HL-60 (cell line): ENCODE results near the gene UGGT2.

ENCODE experiments used
- DNase-seq, 2 experiments: peaks; one replicate each; pipeline ENCODE4 v3.0.0-alpha.2; 2010 to 2020; ENCODE audit warnings: low read depth in 1 of 2, low spot score in 1 of 2
- H3K27ac ChIP-seq: fragments of 250-450 bp; sonication (Bioruptor Pico); replicated peaks from 2 replicates; pipeline ENCODE4 v1.5.1; 2020; ENCODE audit warnings: mild to moderate bottlenecking, moderate library complexity
- H3K27me3 ChIP-seq: fragments of 250-450 bp; sonication (Bioruptor Pico); 2 replicates; pipeline ENCODE4 v1.5.1; 2021; ENCODE audit warnings: mild to moderate bottlenecking, moderate library complexity; ENCODE audit not compliant: insufficient read depth, poor library complexity, severe bottlenecking
- H3K4me3 ChIP-seq: replicated peaks from 2 replicates; pipeline ENCODE4 v1.5.1; 2011; ENCODE audit warnings: mild to moderate bottlenecking, control low read depth, low read length; ENCODE audit not compliant: insufficient read depth
- GABPA ChIP-seq: IDR thresholded peaks from 2 replicates; pipeline ENCODE4 v1.6.1; 2012; ENCODE audit warnings: low read depth
- POLR2AphosphoS5 ChIP-seq: IDR thresholded peaks from 2 replicates; pipeline ENCODE4 v1.6.1; 2012; ENCODE audit warnings: low read depth
- SPI1 ChIP-seq: IDR thresholded peaks from 2 replicates; pipeline ENCODE4 v1.6.1; 2012; ENCODE audit warnings: low read depth, mild to moderate bottlenecking, borderline replicate concordance
- TF ChIP-seq, protein P1 (sequence below): IDR thresholded peaks from one replicate; pipeline ENCODE4 v1.5.1; 2011; ENCODE audit warnings: low read length, control low read depth, inconsistent platforms; ENCODE audit not compliant: insufficient read depth
- TF ChIP-seq, protein P2 (sequence below): IDR thresholded peaks from 2 replicates; pipeline ENCODE4 v1.6.1; 2012; ENCODE audit warnings: low read depth; ENCODE audit not compliant: insufficient replicate concordance

UGGT2 gene

DNA sequence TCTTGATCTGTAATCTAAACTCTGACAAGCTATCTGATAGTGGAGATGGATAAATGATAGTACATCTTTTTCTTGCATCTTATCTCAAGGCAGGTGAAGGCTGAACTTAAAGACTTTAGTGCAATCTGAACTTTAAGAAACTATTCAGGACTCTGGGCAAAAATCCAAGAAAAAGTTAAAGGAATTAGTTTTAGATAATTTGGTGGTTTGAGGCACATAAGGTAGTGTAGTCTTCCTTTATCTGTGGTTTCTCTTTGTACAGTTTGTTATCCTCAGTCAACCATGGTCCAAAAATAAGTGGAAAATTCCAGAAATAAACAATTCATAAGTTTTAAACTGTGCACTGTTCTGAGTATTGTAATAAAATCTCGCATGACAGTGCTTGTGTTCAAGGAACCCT, 172.9 kb downstream of the UGGT2 start:
- DNase-seq: no peak

DNA sequence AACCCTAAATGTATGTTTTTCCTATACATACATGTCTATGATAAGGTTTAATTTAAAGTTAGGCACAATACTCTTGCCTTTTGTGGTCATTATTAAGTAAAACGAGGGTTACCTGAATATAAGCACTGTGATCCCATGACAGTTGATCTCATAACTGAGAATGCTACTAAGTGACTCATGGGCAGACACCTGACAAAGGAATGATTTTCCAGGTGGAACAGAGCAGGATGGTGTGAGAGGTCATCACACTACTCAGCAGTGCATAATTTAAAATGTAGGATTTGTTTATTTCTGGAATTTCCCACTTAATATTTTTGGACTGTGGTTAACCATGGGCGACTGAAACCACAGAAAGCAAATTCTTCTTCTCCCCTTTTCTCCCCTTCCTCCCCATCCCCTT, 178.9 kb downstream of the UGGT2 start:
- TF ChIP-seq GABPA (no peak), POLR2AphosphoS5 (no peak), SPI1 (no peak)
- TF ChIP-seq, protein P1, sequence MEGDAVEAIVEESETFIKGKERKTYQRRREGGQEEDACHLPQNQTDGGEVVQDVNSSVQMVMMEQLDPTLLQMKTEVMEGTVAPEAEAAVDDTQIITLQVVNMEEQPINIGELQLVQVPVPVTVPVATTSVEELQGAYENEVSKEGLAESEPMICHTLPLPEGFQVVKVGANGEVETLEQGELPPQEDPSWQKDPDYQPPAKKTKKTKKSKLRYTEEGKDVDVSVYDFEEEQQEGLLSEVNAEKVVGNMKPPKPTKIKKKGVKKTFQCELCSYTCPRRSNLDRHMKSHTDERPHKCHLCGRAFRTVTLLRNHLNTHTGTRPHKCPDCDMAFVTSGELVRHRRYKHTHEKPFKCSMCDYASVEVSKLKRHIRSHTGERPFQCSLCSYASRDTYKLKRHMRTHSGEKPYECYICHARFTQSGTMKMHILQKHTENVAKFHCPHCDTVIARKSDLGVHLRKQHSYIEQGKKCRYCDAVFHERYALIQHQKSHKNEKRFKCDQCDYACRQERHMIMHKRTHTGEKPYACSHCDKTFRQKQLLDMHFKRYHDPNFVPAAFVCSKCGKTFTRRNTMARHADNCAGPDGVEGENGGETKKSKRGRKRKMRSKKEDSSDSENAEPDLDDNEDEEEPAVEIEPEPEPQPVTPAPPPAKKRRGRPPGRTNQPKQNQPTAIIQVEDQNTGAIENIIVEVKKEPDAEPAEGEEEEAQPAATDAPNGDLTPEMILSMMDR: no peak
- TF ChIP-seq, protein P2, sequence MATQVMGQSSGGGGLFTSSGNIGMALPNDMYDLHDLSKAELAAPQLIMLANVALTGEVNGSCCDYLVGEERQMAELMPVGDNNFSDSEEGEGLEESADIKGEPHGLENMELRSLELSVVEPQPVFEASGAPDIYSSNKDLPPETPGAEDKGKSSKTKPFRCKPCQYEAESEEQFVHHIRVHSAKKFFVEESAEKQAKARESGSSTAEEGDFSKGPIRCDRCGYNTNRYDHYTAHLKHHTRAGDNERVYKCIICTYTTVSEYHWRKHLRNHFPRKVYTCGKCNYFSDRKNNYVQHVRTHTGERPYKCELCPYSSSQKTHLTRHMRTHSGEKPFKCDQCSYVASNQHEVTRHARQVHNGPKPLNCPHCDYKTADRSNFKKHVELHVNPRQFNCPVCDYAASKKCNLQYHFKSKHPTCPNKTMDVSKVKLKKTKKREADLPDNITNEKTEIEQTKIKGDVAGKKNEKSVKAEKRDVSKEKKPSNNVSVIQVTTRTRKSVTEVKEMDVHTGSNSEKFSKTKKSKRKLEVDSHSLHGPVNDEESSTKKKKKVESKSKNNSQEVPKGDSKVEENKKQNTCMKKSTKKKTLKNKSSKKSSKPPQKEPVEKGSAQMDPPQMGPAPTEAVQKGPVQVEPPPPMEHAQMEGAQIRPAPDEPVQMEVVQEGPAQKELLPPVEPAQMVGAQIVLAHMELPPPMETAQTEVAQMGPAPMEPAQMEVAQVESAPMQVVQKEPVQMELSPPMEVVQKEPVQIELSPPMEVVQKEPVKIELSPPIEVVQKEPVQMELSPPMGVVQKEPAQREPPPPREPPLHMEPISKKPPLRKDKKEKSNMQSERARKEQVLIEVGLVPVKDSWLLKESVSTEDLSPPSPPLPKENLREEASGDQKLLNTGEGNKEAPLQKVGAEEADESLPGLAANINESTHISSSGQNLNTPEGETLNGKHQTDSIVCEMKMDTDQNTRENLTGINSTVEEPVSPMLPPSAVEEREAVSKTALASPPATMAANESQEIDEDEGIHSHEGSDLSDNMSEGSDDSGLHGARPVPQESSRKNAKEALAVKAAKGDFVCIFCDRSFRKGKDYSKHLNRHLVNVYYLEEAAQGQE: no peak
- Histone ChIP-seq H3K27me3 (no peaks in the 10 kb centered on the region), H3K27ac (no peak overlapping the region), H3K4me3 (no peak overlapping the region)
- no peak for DNase-seq

More for the DNA sequence above, 172.9 kb downstream of the UGGT2 start:
- H3K27ac ChIP-seq: no peak overlapping the region
- no peaks in the 10 kb centered on the region for H3K27me3 ChIP-seq
- no peak overlapping the region for H3K4me3 ChIP-seq
- TF ChIP-seq POLR2AphosphoS5 (no peak), GABPA (no peak)
- TF ChIP-seq, protein P2: no peak
- TF ChIP-seq, protein P1: no peak

DNA sequence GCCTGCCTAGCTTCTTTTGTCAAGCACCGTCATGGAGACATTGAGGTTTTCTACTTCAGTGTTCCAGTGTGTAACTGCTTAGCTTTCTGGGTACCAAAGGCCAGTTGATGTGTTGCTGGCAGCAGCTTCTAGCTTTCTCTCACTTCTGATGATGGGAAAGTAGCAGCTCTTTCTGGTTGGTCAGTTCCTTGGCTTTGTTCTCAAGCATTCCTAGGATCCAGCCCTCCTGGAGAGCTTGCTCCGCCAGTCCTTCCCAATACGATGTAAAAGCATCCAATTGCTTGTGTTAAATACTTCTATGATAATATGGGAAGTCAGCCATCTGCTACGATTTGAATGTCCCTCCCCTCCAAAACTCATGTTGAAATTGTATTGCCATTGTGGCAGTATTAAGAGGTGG, 182.8 kb downstream of the UGGT2 start:
- TF ChIP-seq, protein P1: no peak
- TF ChIP-seq, protein P2: no peak
- no peak for TF ChIP-seq SPI1
- no peak for TF ChIP-seq GABPA
- TF ChIP-seq POLR2AphosphoS5: no peak
- no peak for DNase-seq

More for the DNA sequence above, 182.8 kb downstream of the UGGT2 start:
- H3K27ac ChIP-seq: no peak overlapping the region
- no peak overlapping the region for H3K4me3 ChIP-seq
- H3K27me3 ChIP-seq: no peaks in the 10 kb centered on the region
